Glutamatergic neuron (in vitro differentiated cells): Measurements from ENCODE around the gene FAT1. TPM values are rescaled to one million over a fixed set of nuclear protein-coding genes. Genes with fewer than 3 reads are reported as not detected.

Experiments
- DNase-seq: peaks from one replicate; pipeline ENCODE4 v3.0.0; 2022
- H3K27ac Mint-ChIP-seq: one replicate; pipeline ENCODE4 v1.8.0; 2020; ENCODE audit warnings: mild to moderate bottlenecking, mixed read lengths, inconsistent platforms; ENCODE audit not compliant: unreplicated experiment
- H3K27me3 Mint-ChIP-seq: one replicate; pipeline ENCODE4 v1.8.0; 2020; ENCODE audit warnings: mild to moderate bottlenecking, moderate library complexity, mixed read lengths, inconsistent platforms; ENCODE audit not compliant: unreplicated experiment
- H3K36me3 Mint-ChIP-seq: one replicate; pipeline ENCODE4 v1.8.0; 2020; ENCODE audit warnings: mild to moderate bottlenecking, mixed read lengths, inconsistent platforms; ENCODE audit not compliant: unreplicated experiment
- H3K4me1 Mint-ChIP-seq: one replicate; pipeline ENCODE4 v1.8.0; 2020; ENCODE audit warnings: mild to moderate bottlenecking, low read depth, mixed read lengths, inconsistent platforms; ENCODE audit not compliant: unreplicated experiment
- H3K4me3 Mint-ChIP-seq: one replicate; pipeline ENCODE4 v1.8.0; 2020; ENCODE audit warnings: mild to moderate bottlenecking, mixed read lengths, inconsistent platforms; ENCODE audit not compliant: unreplicated experiment
- H3K9me3 Mint-ChIP-seq: one replicate; pipeline ENCODE4 v1.8.0; 2020; ENCODE audit warnings: mild to moderate bottlenecking, moderate library complexity, mixed read lengths, inconsistent platforms; ENCODE audit not compliant: unreplicated experiment
- total RNA-seq: library from RNA; stranded (reverse); fragmentation: NEBNext Ultra II Directional; extraction: Animal tissue kit (Norgen Biotek cat#: 25700); gene quantifications from one replicate; pipeline ENCODE4 v1.2.1, GENCODE V29; 2021; ENCODE audit not compliant: unreplicated experiment
- TF ChIP-seq, protein P1 (sequence below): fragments of 200-600 bp; sonication (generic); IDR thresholded peaks from one replicate; pipeline ENCODE4 v1.5.0; 2021; ENCODE audit not compliant: partially characterized antibody, unreplicated experiment

FAT1 gene
- total RNA-seq, 1 donor from 2014 or later, result 34.3 TPM

DNA sequence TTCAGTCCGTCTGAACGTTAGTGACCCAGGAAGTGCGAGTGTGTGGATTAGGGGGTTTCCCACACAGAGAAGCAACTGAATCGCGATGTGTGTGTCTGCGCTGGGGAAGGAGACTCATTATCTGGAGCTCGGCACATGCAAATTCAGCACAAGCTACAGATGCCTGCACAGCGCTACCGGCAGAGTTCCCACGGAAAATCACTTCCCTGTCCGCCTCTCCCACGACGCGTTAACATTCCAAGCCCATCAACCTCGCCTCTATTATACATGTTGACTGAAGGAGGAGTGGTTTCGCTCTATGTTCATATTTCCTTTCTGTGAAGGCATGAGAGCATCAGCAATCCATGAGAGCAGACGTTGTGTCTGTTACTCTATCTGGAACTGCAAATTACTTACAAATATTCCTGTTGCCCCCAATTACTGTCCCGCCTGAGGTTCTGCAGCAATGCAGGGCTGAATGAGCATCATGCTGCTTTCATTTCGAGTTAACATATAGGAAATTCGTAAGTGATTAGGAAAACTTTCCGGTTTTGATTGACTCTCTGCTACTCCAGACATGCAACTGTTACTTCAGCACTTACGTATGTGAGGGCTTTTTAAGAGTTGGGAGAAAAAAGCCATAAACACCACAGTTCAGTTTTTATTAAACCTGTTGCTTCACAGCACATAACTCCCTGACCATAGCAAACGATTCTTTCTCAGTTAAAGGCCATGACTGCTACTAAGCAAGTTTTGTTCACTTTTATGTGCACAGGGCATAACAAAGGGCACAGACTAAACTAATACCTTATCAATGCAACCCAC lies 153.3 kb downstream of the FAT1 start:
- Mint-ChIP-seq H3K27me3 (no peaks in the 10 kb centered on the region), H3K9me3 (no peaks in the 10 kb centered on the region), H3K27ac (no peak overlapping the region), H3K36me3 (no peaks in the 10 kb centered on the region), H3K4me3 (no peak overlapping the region), H3K4me1 (peaks cover 4% of the 10 kb centered on the region)
- TF ChIP-seq, protein P1, sequence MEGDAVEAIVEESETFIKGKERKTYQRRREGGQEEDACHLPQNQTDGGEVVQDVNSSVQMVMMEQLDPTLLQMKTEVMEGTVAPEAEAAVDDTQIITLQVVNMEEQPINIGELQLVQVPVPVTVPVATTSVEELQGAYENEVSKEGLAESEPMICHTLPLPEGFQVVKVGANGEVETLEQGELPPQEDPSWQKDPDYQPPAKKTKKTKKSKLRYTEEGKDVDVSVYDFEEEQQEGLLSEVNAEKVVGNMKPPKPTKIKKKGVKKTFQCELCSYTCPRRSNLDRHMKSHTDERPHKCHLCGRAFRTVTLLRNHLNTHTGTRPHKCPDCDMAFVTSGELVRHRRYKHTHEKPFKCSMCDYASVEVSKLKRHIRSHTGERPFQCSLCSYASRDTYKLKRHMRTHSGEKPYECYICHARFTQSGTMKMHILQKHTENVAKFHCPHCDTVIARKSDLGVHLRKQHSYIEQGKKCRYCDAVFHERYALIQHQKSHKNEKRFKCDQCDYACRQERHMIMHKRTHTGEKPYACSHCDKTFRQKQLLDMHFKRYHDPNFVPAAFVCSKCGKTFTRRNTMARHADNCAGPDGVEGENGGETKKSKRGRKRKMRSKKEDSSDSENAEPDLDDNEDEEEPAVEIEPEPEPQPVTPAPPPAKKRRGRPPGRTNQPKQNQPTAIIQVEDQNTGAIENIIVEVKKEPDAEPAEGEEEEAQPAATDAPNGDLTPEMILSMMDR, result no peak
- DNase-seq, result no peak

DNA sequence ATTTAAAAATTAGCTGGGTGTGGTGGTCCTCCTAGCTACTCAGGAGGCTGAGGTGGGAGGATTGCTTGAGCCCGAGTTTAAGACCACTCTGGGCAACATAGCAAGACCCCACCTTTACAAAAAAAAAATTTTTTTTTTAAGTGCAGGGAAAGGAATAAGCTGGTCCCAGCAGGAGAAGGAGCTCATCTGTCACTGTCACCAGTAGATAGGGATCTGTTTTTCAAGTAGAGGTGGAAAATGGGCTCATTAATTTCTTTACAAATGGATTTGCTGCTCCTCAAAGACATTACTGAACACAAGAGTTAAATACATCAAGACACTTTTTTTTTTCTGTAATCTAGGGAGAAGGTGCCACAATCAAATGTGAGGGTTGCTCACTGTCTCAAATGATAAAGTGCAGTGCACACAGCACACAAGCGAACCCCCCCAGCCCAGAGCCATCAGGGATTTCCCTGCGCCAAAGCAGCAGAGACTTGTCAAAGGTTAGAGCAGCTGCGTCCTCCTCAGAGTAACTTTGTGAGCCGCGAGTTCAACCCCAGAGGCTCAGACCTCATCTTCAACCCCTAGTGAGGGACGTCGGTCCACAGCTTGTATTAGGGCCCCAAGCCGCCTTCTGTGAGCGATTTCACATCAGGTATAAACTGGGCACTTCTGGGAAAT lies 154.0 kb downstream of the FAT1 start:
- DNase-seq, result no peak
- Mint-ChIP-seq H3K9me3 (no peaks in the 10 kb centered on the region), H3K27me3 (no peaks in the 10 kb centered on the region), H3K4me3 (no peak overlapping the region), H3K4me1 (peaks cover 4% of the 10 kb centered on the region), H3K36me3 (no peaks in the 10 kb centered on the region), H3K27ac (no peak overlapping the region)
- TF ChIP-seq, protein P1, result no peak

DNA sequence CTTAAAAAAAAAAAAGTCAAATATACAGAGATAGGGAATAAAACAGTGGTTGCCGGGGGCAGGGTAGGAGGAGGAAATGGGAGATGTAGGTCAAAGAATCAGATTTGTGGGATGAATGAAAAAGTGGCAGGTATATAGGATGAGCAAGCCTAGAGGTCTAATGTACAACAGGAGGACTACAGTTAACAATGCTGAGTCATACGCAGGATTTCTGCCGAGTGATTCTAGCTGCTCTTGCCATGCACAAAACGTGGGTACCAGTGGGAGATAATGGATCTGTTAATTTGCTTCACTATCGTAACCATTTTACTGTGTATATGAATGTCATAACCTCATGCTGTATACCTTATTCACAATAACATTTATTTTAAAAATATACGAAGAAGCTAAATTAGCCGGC lies 157.6 kb downstream of the FAT1 start:
- Mint-ChIP-seq H3K36me3 (no peaks in the 10 kb centered on the region), H3K9me3 (peaks cover 2% of the 10 kb centered on the region), H3K27me3 (no peaks in the 10 kb centered on the region), H3K4me1 (peaks cover 2% of the 10 kb centered on the region), H3K4me3 (no peak overlapping the region), H3K27ac (no peak overlapping the region)
- DNase-seq, result no peak
- TF ChIP-seq, protein P1, result no peak

DNA sequence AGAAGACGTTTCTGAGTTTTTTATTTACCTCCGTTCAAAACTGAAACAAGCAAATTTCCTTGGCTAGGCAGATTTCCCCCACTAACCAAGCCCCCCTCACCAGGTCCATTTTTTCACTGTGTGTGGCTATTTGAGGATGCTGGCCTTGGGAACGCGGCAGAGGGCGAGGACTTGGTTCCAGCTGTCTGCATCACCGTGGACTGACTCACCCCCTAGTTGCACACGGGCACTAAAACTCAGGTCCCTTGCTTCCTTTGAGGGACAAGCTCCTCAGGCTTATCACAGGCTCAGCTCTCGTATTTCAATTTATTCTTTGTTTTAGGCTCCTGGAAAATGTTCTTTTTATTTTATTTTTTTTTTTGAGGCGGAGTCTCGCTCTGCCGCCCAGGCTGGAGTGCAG lies 159.9 kb downstream of the FAT1 start:
- no peaks in the 10 kb centered on the region for H3K27me3 Mint-ChIP-seq
- no peak for DNase-seq
- no peaks in the 10 kb centered on the region for H3K4me1 Mint-ChIP-seq
- no peak overlapping the region for H3K4me3 Mint-ChIP-seq
- TF ChIP-seq, protein P1, result no peak
- H3K9me3 Mint-ChIP-seq, result peaks cover 2% of the 10 kb centered on the region
- no peaks in the 10 kb centered on the region for H3K36me3 Mint-ChIP-seq
- H3K27ac Mint-ChIP-seq, result no peak overlapping the region

DNA sequence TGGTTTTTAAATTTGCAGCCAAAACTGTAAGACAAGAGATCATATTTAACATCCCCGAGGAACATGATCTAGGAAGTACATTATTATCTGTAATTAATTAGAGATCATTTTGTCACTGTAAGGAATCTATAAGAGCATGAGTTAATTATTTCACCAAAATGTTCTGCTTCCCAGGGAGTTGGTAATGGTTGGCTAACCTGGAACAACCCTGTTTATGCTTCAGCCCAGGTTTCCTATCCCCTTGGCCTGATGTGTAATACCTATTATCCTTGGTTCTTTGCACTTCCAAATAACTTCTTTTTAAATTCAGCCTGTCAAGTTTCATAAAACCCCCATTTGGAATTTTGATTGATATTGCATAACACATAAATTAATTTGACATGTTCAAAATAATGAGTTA lies 161.9 kb downstream of the FAT1 start:
- Mint-ChIP-seq H3K27me3 (peaks cover 2% of the 10 kb centered on the region), H3K36me3 (no peaks in the 10 kb centered on the region), H3K4me1 (peaks cover 13% of the 10 kb centered on the region), H3K9me3 (peaks cover 5% of the 10 kb centered on the region), H3K27ac (no peak overlapping the region), H3K4me3 (no peak overlapping the region)
- TF ChIP-seq, protein P1, result no peak
- no peak for DNase-seq
